ENCODE measurements around the gene CXorf51A. TPM values are rescaled to one million over a fixed set of nuclear protein-coding genes. Genes with fewer than 3 reads are reported as not detected.

CXorf51A gene
- polyA plus RNA-seq, 3 donors = not detected

Other genes with a start within 250 kb of the CXorf51A start
- gene CXorf51B, start 5.0 kb downstream of the CXorf51A start, polyA plus RNA-seq = not detected